Adrenal gland (tissue), 12 donors: ENCODE measurements around the gene VPS37C. TPM values are rescaled to one million over a fixed set of nuclear protein-coding genes. Genes with fewer than 3 reads are reported as not detected.
A peak's percentile ranks its signal among the peaks of the same experiment; 100 is the strongest.

Experiments
- DNase-seq, 7 donors: peaks; one replicate each; pipeline ENCODE4 v3.0.0-alpha.2; 2019 to 2020
- H3K27ac ChIP-seq, 5 donors: fragments of 200-600 bp; sonication (generic) in 4 of 5; 1 replicate in 3 of 5; 2 replicates in 2 of 5; pipeline versions ENCODE4 v1.5.1 to v1.8.0; 2016 to 2020; ENCODE audit warnings: mild to moderate bottlenecking in 1 of 5
- H3K27me3 ChIP-seq: fragments of 200-600 bp; 2 replicates; pipeline ENCODE4 v1.8.0; 2021
- H3K36me3 ChIP-seq, 2 donors: fragments of 200-600 bp; replicated peaks in 1 of 2; 1 replicate in 1 of 2; 2 replicates in 1 of 2; pipeline versions ENCODE4 v1.5.1 to v1.8.0; 2018 to 2022
- H3K4me1 ChIP-seq, 2 donors: fragments of 200-600 bp; replicated peaks in 1 of 2; 1 replicate in 1 of 2; 2 replicates in 1 of 2; pipeline versions ENCODE4 v1.5.1 to v1.8.0; 2018 to 2021
- H3K4me3 ChIP-seq, 4 donors: fragments of 200-600 bp; sonication (generic) in 3 of 4; one replicate each; pipeline ENCODE4 v1.5.1; 2016 to 2018
- H3K9me3 ChIP-seq, 3 donors: fragments of 200-600 bp; sonication (generic) in 1 of 3; replicated peaks in 1 of 3; 1 replicate in 2 of 3; 2 replicates in 1 of 3; pipeline versions ENCODE4 v1.5.1 to v1.8.0; 2016 to 2021
- CTCF ChIP-seq, 6 experiments: fragments of 450-650 bp in 4 of 6; fragments of 200-600 bp in 2 of 6; sonication (generic) in 1 of 6; IDR thresholded peaks; 1 replicate in 5 of 6; 2 replicates in 1 of 6; pipeline versions ENCODE4 v1.5.1 to v1.8.0; 2016 to 2021; ENCODE audit warnings: antibody characterized with exemption in 6 of 6, mild to moderate bottlenecking in 2 of 6, moderate library complexity in 1 of 6
- POLR2A ChIP-seq, 2 donors: fragments of 450-650 bp; IDR thresholded peaks; one replicate each; pipeline ENCODE4 v1.6.1; 2017; ENCODE audit warnings: antibody characterized with exemption in 2 of 2, mild to moderate bottlenecking in 2 of 2, moderate library complexity in 1 of 2
- WGBS, 4 donors: extraction: QIAGEN DNeasy Blood & Tissue Kit in 2 of 4; methylation state at CpG; one replicate each; pipeline versions ENCODE4 v1.1.5 to v1.1.7; 2013 to 2017; 5-methylcytosine and 5-hydroxymethylcytosine counted together
- intact Hi-C, 2 donors: fragments of 100-400 bp; cut with DNase I; formaldehyde crosslinking; loops; one replicate each; pipeline versions ENCODE4 v1.14.1 to v1.15.0; 2022 to 2023
- polyA plus RNA-seq, 3 donors: library from polyadenylated mRNA; stranded (reverse); fragments of 200-250 nt in 2 of 3; fragments of 350-450 nt in 1 of 3; fragmentation: Illumina TruSeq in 1 of 3; extraction: RNeasy Lipid Tissue Mini Kit (QIAGEN cat#74804) in 1 of 3; gene quantifications; one replicate each; pipeline ENCODE4 v1.2.3, GENCODE V29; 2013 to 2014
- total RNA-seq, 9 donors: library from RNA; depleted of rRNA in 4 of 9; stranded (reverse); fragments of >200 nt in 4 of 9; fragments of 120-200 nt in 1 of 9; fragmentation: NEBNext Ultra II Directional in 1 of 9; extraction: Animal tissue kit (Norgen Biotek cat#: 25700) in 1 of 9; gene quantifications; one replicate each; pipeline versions ENCODE4 v1.1.0 to v1.2.4, GENCODE V29; 2013 to 2023
- donor health status: healthy with polysubstance abuse.
- donor health status: Bipolar disorder and iron deficiency.
- donor health status: DM: yes; HTN: yes; CAD: no.
- donor health status: DM: no; HTN: no; CAD: no.
- donor health status: DM: no; HTN: no; CAD: no.
- donor health status: DM: yes; HTN: yes; CAD: no.

The VPS37C gene
- total and polyA plus RNA-seq, 12 donors = 8.6 to 27.9 (median 18.5) TPM

GRCh38 chr11:61129639-61130523, 31.3 kb downstream of the VPS37C start:
- no peaks in the 10 kb centered on the region for H3K27me3 ChIP-seq
- WGBS, 4 donors = 15 to 35% (median 20%) methylated on average over 23 to 33 of the region's 33 CpGs
- H3K4me1 ChIP-seq = peaks cover 7 to 13% of the 10 kb centered on the region in 2 donors
- H3K4me3 ChIP-seq = no peak overlapping the region
- no peaks in the 10 kb centered on the region for H3K9me3 ChIP-seq
- peaks cover 0 to 15% of the 10 kb centered on the region in 2 donors for H3K36me3 ChIP-seq
- peak in 1 of 2 donors; percentile 36 for TF ChIP-seq POLR2A (IDR thresholded peaks at IDR 0.05)
- TF ChIP-seq CTCF (IDR thresholded peaks at IDR 0.05) = peak; percentile 97 to 100 (median 100)
- peak overlapping the region in 4 of 5 donors; percentile 38 to 85 (median 74) for H3K27ac ChIP-seq
- DNase-seq = peak; percentile 91 to 97 (median 93)
- intact Hi-C loops = loop anchor here in 1 of 2 donors (5.0 kb wide), 1 partner anchor 42 kb away; no protein-coding TSS in a partner anchor

- peaks cover 7 to 13% of the 10 kb centered on the region in 2 donors for H3K4me1 ChIP-seq
- 69 to 83% (median 75%) methylated on average over 12 to 18 of the region's 18 CpGs for WGBS, 4 donors
- TF ChIP-seq CTCF (IDR thresholded peaks at IDR 0.05) (no peak), POLR2A (IDR thresholded peaks at IDR 0.05) (no peak)
- DNase-seq = no peak
- H3K27me3 ChIP-seq = no peaks in the 10 kb centered on the region
- intact Hi-C loops = no loop called here
- peak overlapping the region in 2 of 5 donors; percentile 85 for H3K27ac ChIP-seq
- no peak overlapping the region for H3K4me3 ChIP-seq
- H3K9me3 ChIP-seq = no peaks in the 10 kb centered on the region
- peaks cover 0 to 15% of the 10 kb centered on the region in 2 donors for H3K36me3 ChIP-seq
Observed at GRCh38 chr11:61128947-61129638, 32.1 kb downstream of the VPS37C start.

- intact Hi-C loops = no loop called here
- no peak overlapping the region for H3K27ac ChIP-seq
- no peak overlapping the region for H3K4me3 ChIP-seq
- no peak for DNase-seq
- 72 to 89% (median 81%) methylated on average over 4 to 9 of the region's 9 CpGs for WGBS, 4 donors
- no peak for TF ChIP-seq CTCF (IDR thresholded peaks at IDR 0.05)
- no peak for TF ChIP-seq POLR2A (IDR thresholded peaks at IDR 0.05)
- H3K4me1 ChIP-seq = peaks cover 7 to 13% of the 10 kb centered on the region in 2 donors
- no peaks in the 10 kb centered on the region for H3K27me3 ChIP-seq
- H3K36me3 ChIP-seq = peaks cover 0 to 8% of the 10 kb centered on the region in 2 donors
- no peaks in the 10 kb centered on the region for H3K9me3 ChIP-seq
Observed at GRCh38 chr11:61127991-61128390, 33.2 kb downstream of the VPS37C start.

- no peak overlapping the region for H3K4me3 ChIP-seq
- no peak overlapping the region for H3K27ac ChIP-seq
- H3K36me3 ChIP-seq = no peaks in the 10 kb centered on the region
- peak in 1 of 7 donors; percentile 36 for DNase-seq
- WGBS, 4 donors = 57 to 64% (median 62%) methylated on average over 14 of the region's 14 CpGs
- H3K9me3 ChIP-seq = no peaks in the 10 kb centered on the region
- no peaks in the 10 kb centered on the region for H3K27me3 ChIP-seq
- peaks cover 7 to 14% of the 10 kb centered on the region in 2 donors for H3K4me1 ChIP-seq
- no peak for TF ChIP-seq CTCF (IDR thresholded peaks at IDR 0.05)
- TF ChIP-seq POLR2A (IDR thresholded peaks at IDR 0.05) = no peak
- intact Hi-C loops = no loop called here
Observed at GRCh38 chr11:61126256-61126655, 35.0 kb downstream of the VPS37C start.
